Chondrocyte (in vitro differentiated cells): ENCODE measurements around the gene HTR2B. TPM values are rescaled to one million over a fixed set of nuclear protein-coding genes. Genes with fewer than 3 reads are reported as not detected.
A peak's percentile ranks its signal among the peaks of the same experiment; 100 is the strongest.
"Not testable (repeated sequence)": the region's sequence is repeated elsewhere in the genome, so short reads cannot be mapped to it uniquely, and the experiment has no call there.

ENCODE experiments used
- DNase-seq: peaks from one replicate; pipeline ENCODE4 v3.0.0; 2021; ENCODE audit warnings: mixed read lengths, low spot score
- H3K27ac Mint-ChIP-seq: one replicate; pipeline ENCODE4 v1.8.0; 2021; ENCODE audit warnings: mild to moderate bottlenecking, moderate library complexity, mixed read lengths; ENCODE audit not compliant: unreplicated experiment
- H3K27me3 Mint-ChIP-seq: 2 replicates; pipeline ENCODE4 v1.8.0; 2021; ENCODE audit warnings: low read depth, mixed read lengths
- H3K36me3 Mint-ChIP-seq: 2 replicates; pipeline ENCODE4 v1.8.0; 2021; ENCODE audit warnings: low read depth, mixed read lengths
- H3K4me1 Mint-ChIP-seq: 2 replicates; pipeline ENCODE4 v1.8.0; 2021; ENCODE audit warnings: low read depth, mild to moderate bottlenecking, mixed read lengths
- H3K4me3 Mint-ChIP-seq: one replicate; pipeline ENCODE4 v1.8.0; 2021; ENCODE audit warnings: mild to moderate bottlenecking, moderate library complexity, mixed read lengths; ENCODE audit not compliant: unreplicated experiment
- H3K9me3 Mint-ChIP-seq: 2 replicates; pipeline ENCODE4 v1.8.0; 2021; ENCODE audit warnings: low read depth, mixed read lengths
- total RNA-seq: library from RNA; stranded (reverse); gene quantifications from 3 replicates; pipeline ENCODE4 v1.2.1, GENCODE V29; 2021
- TF ChIP-seq, protein P1 (sequence below): fragments of 200-600 bp; sonication (generic); IDR thresholded peaks from 2 replicates; pipeline ENCODE4 v1.5.0; 2021; ENCODE audit warnings: antibody characterized with exemption, mild to moderate bottlenecking, moderate library complexity

HTR2B gene
- total RNA-seq, 1 donor from 2014 or later: 0.85 TPM

DNA sequence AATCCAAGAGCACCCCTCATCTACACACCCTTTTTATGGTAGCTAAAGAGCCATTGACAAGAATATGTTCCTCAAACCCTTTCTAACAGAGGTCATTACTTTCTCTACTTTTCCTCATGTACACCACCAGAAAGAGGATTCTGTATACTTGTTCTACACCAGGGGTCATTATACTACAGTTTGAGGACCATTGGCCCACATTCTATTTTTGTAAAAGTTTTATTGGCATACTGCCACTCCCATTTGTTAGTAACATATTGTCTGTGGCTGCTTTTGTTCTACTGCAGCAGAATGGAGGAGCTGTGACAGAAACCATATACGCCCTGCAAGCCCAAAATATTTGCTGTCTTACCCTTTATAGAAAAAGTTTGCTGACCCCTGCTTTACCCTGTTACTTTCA lies 14.3 kb downstream of the HTR2B start:
- no peak for DNase-seq
- H3K4me1 Mint-ChIP-seq: peaks cover 73% of the 10 kb centered on the region
- TF ChIP-seq, protein P1, sequence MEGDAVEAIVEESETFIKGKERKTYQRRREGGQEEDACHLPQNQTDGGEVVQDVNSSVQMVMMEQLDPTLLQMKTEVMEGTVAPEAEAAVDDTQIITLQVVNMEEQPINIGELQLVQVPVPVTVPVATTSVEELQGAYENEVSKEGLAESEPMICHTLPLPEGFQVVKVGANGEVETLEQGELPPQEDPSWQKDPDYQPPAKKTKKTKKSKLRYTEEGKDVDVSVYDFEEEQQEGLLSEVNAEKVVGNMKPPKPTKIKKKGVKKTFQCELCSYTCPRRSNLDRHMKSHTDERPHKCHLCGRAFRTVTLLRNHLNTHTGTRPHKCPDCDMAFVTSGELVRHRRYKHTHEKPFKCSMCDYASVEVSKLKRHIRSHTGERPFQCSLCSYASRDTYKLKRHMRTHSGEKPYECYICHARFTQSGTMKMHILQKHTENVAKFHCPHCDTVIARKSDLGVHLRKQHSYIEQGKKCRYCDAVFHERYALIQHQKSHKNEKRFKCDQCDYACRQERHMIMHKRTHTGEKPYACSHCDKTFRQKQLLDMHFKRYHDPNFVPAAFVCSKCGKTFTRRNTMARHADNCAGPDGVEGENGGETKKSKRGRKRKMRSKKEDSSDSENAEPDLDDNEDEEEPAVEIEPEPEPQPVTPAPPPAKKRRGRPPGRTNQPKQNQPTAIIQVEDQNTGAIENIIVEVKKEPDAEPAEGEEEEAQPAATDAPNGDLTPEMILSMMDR: peak; percentile 83
- no peaks in the 10 kb centered on the region for H3K27me3 Mint-ChIP-seq
- peak overlapping the region; percentile 94 for H3K27ac Mint-ChIP-seq
- H3K9me3 Mint-ChIP-seq: no peaks in the 10 kb centered on the region
- H3K36me3 Mint-ChIP-seq: peaks cover 8% of the 10 kb centered on the region
- H3K4me3 Mint-ChIP-seq: no peak overlapping the region

DNA sequence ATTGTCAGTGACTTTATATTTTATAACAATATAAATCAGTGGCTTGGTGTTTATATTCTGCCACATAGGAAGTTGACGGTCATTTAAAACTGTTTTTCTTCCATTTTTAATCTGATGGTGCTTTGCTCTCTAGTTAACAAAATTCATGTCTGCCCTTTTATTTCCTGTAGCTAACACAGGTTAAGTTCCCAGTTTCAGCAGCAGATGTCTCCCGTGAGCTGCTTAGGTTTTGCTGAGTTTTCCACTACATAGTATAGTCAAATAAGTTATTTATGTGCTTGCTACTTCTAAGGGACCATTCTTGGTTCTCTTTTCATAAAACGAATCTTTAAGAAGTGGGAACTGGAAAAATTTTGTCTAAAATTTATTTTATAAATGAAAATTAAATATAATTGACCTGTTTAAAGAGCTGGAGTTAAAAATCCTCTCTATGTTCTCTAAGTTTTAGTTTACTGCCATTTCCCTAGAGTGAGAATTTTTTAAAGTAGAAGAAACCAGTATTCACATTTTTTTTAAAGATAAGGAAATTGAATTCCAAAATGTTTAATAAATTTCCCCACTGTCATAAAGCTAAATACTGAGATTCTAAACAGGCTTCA lies 20.6 kb downstream of the HTR2B start:
- TF ChIP-seq, protein P1: peak; percentile 93
- peaks cover 49% of the 10 kb centered on the region for H3K4me1 Mint-ChIP-seq
- H3K27ac Mint-ChIP-seq: peak overlapping the region; percentile 67
- no peak overlapping the region for H3K4me3 Mint-ChIP-seq
- H3K27me3 Mint-ChIP-seq: no peaks in the 10 kb centered on the region
- peaks cover 15% of the 10 kb centered on the region for H3K36me3 Mint-ChIP-seq
- no peak for DNase-seq
- H3K9me3 Mint-ChIP-seq: no peaks in the 10 kb centered on the region

DNA sequence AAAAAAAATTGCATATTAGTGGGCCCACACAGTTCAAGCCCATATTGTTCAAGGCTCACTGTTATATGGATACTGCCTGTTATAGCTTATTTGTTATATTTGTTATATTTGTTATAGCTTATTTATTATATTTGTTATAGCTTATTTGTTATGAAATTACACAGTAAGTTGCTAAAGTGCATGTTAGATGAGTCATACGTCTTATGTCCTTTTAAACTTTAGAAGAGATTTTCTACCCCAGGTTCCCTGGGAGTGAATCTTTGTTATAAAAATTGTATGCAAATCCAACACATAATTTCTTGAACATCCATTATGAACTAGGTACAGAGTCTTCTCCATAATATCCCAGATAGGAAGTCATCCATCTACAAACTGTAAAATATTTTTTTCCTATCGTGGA lies 22.1 kb downstream of the HTR2B start:
- Mint-ChIP-seq H3K36me3 (peaks cover 17% of the 10 kb centered on the region), H3K27me3 (no peaks in the 10 kb centered on the region), H3K27ac (peak overlapping the region; percentile 51), H3K4me3 (no peak overlapping the region), H3K4me1 (peaks cover 48% of the 10 kb centered on the region), H3K9me3 (no peaks in the 10 kb centered on the region)
- TF ChIP-seq, protein P1: no peak
- DNase-seq: no peak

DNA sequence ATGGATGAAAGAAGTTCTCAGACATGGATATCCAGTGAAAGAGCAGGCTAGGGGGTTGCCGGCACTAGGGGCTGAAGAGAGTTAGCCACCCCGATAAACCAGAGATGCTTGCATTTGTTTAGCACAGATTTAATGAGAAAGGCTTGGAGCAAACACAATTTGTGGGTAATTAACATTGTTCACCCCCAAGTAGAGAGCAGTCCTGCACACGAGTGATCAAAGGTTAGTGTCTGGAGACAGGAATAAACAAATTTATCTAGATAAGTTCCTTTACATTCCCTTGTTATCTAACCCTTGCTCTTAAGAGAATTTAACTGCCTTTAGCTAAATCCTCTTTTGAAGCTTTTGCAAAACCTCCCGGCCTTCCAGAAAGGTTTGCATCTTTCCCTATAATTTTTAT lies 23.9 kb downstream of the HTR2B start:
- Mint-ChIP-seq H3K27ac (no peak overlapping the region), H3K4me3 (no peak overlapping the region), H3K4me1 (peaks cover 31% of the 10 kb centered on the region), H3K27me3 (no peaks in the 10 kb centered on the region), H3K36me3 (peaks cover 21% of the 10 kb centered on the region), H3K9me3 (no peaks in the 10 kb centered on the region)
- TF ChIP-seq, protein P1: no peak
- DNase-seq: no peak

DNA sequence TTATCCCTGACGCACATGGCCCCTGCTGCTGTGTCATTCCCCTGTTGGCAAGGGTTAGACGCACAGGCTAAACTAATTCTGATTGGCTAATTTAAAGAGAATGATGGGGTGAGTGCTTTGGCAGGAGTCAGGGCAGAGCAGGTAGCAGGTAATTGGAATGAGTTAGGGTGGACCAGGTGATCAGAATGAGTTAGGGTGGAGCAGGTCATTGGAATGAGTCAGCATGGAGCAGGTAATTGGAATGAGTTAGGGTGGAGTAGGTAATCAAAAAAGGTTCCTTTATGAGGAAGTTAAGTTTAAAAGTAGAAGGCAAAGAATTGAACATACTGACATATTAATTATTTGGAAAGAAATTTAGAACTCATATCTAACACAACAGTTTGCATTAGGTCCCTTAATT lies 24.5 kb downstream of the HTR2B start:
- not testable (repeated sequence) for H3K9me3 Mint-ChIP-seq, H3K27ac Mint-ChIP-seq, H3K4me3 Mint-ChIP-seq, DNase-seq, H3K27me3 Mint-ChIP-seq
- H3K4me1 Mint-ChIP-seq: peaks cover 29% of the 10 kb centered on the region
- peaks cover 21% of the 10 kb centered on the region for H3K36me3 Mint-ChIP-seq

DNA sequence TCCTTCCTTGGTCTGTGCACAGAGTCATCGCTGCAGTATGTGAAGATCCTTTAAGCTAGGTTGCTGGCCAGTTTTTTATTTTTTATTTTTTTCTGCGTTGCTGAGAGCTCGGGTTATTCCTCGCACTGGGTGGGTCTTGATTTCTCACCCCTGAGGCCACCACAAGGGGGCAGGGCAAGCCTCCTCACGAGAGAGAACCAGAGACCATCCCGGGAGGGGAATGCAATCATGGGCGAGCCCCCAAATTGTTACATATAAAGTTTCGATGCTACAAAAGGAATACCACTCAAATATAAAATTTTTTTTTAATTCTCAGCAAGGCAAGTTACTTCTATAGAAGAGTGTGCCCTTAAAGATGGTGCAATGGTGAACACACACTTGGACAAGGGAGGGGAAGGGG lies 24.9 kb downstream of the HTR2B start:
- Mint-ChIP-seq H3K27ac (peak overlapping the region; percentile 12), H3K36me3 (peaks cover 21% of the 10 kb centered on the region), H3K4me1 (peaks cover 28% of the 10 kb centered on the region), H3K9me3 (no peaks in the 10 kb centered on the region), H3K4me3 (no peak overlapping the region), H3K27me3 (no peaks in the 10 kb centered on the region)
- TF ChIP-seq, protein P1: peak; percentile 65
- no peak for DNase-seq
